Mucosa of stomach (tissue), 1 donor: ENCODE data around the gene SLC39A1.
A peak's percentile ranks its signal among the peaks of the same experiment; 100 is the strongest.
"Not testable (repeated sequence)": the region's sequence is repeated elsewhere in the genome, so short reads cannot be mapped to it uniquely, and the experiment has no call there.

Source experiments
- H3K27me3 ChIP-seq: one replicate; pipeline ENCODE4 v1.7.0; 2013; ENCODE audit warnings: mild to moderate bottlenecking, low read length; ENCODE audit not compliant: control insufficient read depth, insufficient read depth
- H3K36me3 ChIP-seq: one replicate; pipeline ENCODE4 v1.7.0; 2013; ENCODE audit warnings: low read length; ENCODE audit not compliant: control insufficient read depth, insufficient read depth
- H3K4me1 ChIP-seq: one replicate; pipeline ENCODE4 v1.7.0; 2013; ENCODE audit warnings: mild to moderate bottlenecking, low read length; ENCODE audit not compliant: control insufficient read depth, insufficient read depth
- H3K4me3 ChIP-seq: one replicate; pipeline ENCODE4 v1.7.0; 2013; ENCODE audit warnings: low read length
- H3K9ac ChIP-seq: one replicate; pipeline ENCODE4 v1.7.0; 2013; ENCODE audit warnings: mild to moderate bottlenecking, low read length, moderate library complexity
- H3K9me3 ChIP-seq: one replicate; pipeline ENCODE4 v1.7.0; 2013; ENCODE audit warnings: mild to moderate bottlenecking, low read length, moderate library complexity; ENCODE audit not compliant: control insufficient read depth
- donor health status: Pancreatic carcinoma.

Gene SLC39A1

GRCh38 chr1:153963030-153963849 lies at the start of gene SLC39A1:
TSS of gene SLC39A1 (minus strand) at chr1:153963537. CDS start at chr1:153962715, 822 bp downstream.
- Histone ChIP-seq H3K9me3 (no peaks in the 10 kb centered on the region), H3K4me3 (peak within 1 kb of the TSS; percentile 97), H3K4me1 (peaks cover 23% of the 10 kb centered on the region), H3K9ac (peak within 1 kb of the TSS; percentile 79), H3K36me3 (no peaks in the 10 kb centered on the region), H3K27me3 (no peaks in the 10 kb centered on the region)

DNA sequence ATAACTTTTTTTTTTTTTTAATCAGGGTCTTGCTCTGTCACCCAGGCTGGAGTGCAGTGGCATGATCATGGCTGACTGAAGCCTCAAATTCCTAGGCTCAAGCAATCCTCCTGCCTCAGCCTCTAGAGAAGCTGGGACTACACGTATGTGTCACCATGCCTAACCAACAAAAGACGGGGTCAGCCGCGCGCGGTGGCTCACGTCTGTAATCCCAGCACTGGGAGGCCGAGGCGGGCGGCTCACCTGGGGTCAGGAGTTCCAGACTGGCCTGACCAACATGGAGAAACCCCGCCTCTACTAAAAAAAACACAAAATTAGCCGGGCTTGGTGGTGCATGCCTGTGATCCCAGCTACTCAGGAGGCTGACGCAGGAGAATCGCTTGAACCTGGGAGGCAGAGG lies 49.2 kb upstream of the SLC39A1 start:
- not testable (repeated sequence) for H3K27me3 ChIP-seq, H3K4me3 ChIP-seq, H3K9ac ChIP-seq, H3K36me3 ChIP-seq, H3K9me3 ChIP-seq, H3K4me1 ChIP-seq

DNA sequence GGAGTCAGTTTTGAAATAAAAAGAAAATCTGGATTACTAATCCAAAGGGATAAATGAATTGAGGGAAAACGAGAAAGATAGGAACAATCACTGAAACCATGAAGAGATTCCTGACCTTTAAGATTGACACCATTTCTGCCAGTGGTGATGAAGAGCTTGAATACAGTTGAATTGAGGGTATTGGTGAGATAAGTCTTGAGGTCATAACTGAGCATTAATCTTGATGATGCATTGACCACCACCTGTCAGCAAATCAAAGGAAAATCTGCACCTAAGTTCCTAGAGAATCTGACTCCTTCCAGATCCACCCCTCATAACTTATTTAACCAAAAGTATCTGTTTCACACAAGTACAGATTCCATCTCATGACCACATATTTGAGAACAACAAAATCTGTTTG lies 48.8 kb upstream of the SLC39A1 start:
- H3K4me1 ChIP-seq, result peaks cover 4% of the 10 kb centered on the region
- no peaks in the 10 kb centered on the region for H3K27me3 ChIP-seq
- no peak overlapping the region for H3K4me3 ChIP-seq
- H3K36me3 ChIP-seq, result no peaks in the 10 kb centered on the region
- H3K9me3 ChIP-seq, result no peaks in the 10 kb centered on the region
- no peak overlapping the region for H3K9ac ChIP-seq

- no peaks in the 10 kb centered on the region for H3K27me3 ChIP-seq
- no peaks in the 10 kb centered on the region for H3K9me3 ChIP-seq
- H3K4me1 ChIP-seq, result peaks cover 6% of the 10 kb centered on the region
- no peaks in the 10 kb centered on the region for H3K36me3 ChIP-seq
- H3K4me3 ChIP-seq, result no peak overlapping the region
- H3K9ac ChIP-seq, result no peak overlapping the region
These were observed 42.8 kb upstream of the SLC39A1 start for GRCh38 chr1:154006136-154006535.

- no peaks in the 10 kb centered on the region for H3K27me3 ChIP-seq
- no peak overlapping the region for H3K9ac ChIP-seq
- H3K4me3 ChIP-seq, result no peak overlapping the region
- no peaks in the 10 kb centered on the region for H3K9me3 ChIP-seq
- peaks cover 9% of the 10 kb centered on the region for H3K4me1 ChIP-seq
- H3K36me3 ChIP-seq, result no peaks in the 10 kb centered on the region
These were observed 37.1 kb upstream of the SLC39A1 start for GRCh38 chr1:154000420-154000819.

DNA sequence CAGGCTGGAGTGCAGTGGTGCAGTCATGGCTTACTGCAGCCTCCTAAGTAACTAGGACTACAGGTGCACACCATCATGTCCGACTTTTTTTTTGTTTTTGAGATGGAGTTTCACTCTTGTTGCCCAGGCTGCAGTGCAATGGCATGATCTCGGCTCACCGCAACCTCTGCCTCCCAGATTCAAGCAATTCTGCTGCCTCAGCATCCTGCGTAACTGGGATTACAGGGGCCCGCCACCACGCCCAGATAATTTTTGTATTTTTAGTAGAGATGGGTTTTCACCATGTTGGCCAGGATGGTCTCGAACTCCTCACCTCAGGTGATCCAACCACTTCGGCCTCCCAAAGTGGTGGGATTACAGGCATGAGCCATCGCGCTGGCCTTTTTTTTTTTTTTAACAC lies 33.5 kb upstream of the SLC39A1 start:
- H3K4me1 ChIP-seq, result peaks cover 15% of the 10 kb centered on the region

GRCh38 chr1:153995640-153996039 lies 32.3 kb upstream of the SLC39A1 start:
- Histone ChIP-seq H3K9ac (no peak overlapping the region), H3K4me1 (peaks cover 13% of the 10 kb centered on the region), H3K9me3 (no peaks in the 10 kb centered on the region), H3K4me3 (no peak overlapping the region), H3K36me3 (no peaks in the 10 kb centered on the region), H3K27me3 (no peaks in the 10 kb centered on the region)

More for the DNA sequence above, 33.5 kb upstream of the SLC39A1 start:
- not testable (repeated sequence) for H3K36me3 ChIP-seq, H3K4me3 ChIP-seq, H3K9me3 ChIP-seq, H3K27me3 ChIP-seq, H3K9ac ChIP-seq

GRCh38 chr1:153995202-153995601 lies 31.9 kb upstream of the SLC39A1 start:
- Histone ChIP-seq H3K4me1 (peaks cover 15% of the 10 kb centered on the region), H3K9me3 (no peaks in the 10 kb centered on the region), H3K36me3 (no peaks in the 10 kb centered on the region), H3K4me3 (no peak overlapping the region), H3K9ac (no peak overlapping the region), H3K27me3 (no peaks in the 10 kb centered on the region)

DNA sequence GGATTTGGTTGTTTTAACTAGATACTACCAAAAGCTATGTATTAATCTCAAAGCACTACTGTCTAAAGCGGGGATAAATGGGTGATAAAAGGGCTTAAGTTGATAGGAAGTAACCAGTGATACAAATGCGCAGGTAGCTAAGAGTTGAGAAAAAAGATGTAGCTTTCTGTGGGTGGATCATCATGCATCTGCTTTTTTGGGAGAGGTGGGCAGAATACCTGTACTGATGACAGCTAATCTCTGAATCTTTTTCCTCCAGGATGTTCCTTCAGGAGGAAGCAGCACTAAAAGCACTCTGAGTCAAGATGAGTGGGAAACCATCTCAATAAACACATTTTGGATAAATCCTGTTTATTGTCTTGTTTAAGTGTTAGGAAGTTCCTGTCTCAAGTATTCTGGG lies 28.5 kb upstream of the SLC39A1 start:
- Histone ChIP-seq H3K27me3 (no peaks in the 10 kb centered on the region), H3K9ac (peak overlapping the region; percentile 98)

GRCh38 chr1:153991151-153991630 lies 27.9 kb upstream of the SLC39A1 start:
- Histone ChIP-seq H3K36me3 (no peaks in the 10 kb centered on the region), H3K4me1 (peaks cover 27% of the 10 kb centered on the region), H3K4me3 (peak overlapping the region; percentile 88), H3K9ac (peak overlapping the region; percentile 98), H3K9me3 (no peaks in the 10 kb centered on the region), H3K27me3 (no peaks in the 10 kb centered on the region)

More for the DNA sequence above, 28.5 kb upstream of the SLC39A1 start:
- Histone ChIP-seq H3K4me3 (no peak overlapping the region), H3K4me1 (peaks cover 22% of the 10 kb centered on the region), H3K36me3 (no peaks in the 10 kb centered on the region), H3K9me3 (no peaks in the 10 kb centered on the region)

GRCh38 chr1:153990468-153991150 lies 27.3 kb upstream of the SLC39A1 start, which contains the start of gene RPS27:
TSS of gene RPS27 (plus strand) at chr1:153990762. CDS start at chr1:153990797, 35 bp downstream.
- no peaks in the 10 kb centered on the region for H3K9me3 ChIP-seq
- H3K4me3 ChIP-seq, result peak within 1 kb of the TSS; percentile 88
- H3K27me3 ChIP-seq, result no peaks in the 10 kb centered on the region
- H3K9ac ChIP-seq, result peak within 1 kb of the TSS; percentile 98
- peaks cover 27% of the 10 kb centered on the region for H3K4me1 ChIP-seq
- no peaks in the 10 kb centered on the region for H3K36me3 ChIP-seq

GRCh38 chr1:153987621-153988020 lies 24.3 kb upstream of the SLC39A1 start:
- Histone ChIP-seq H3K4me1 (peaks cover 33% of the 10 kb centered on the region), H3K9me3 (no peaks in the 10 kb centered on the region), H3K36me3 (no peaks in the 10 kb centered on the region), H3K27me3 (no peaks in the 10 kb centered on the region), H3K4me3 (no peak overlapping the region), H3K9ac (no peak overlapping the region)
